Hepatocyte (in vitro differentiated cells): ENCODE results near the gene GORASP2.

ENCODE experiments used
- CTCF ChIP-seq: fragments of 200-600 bp; sonication (generic); IDR thresholded peaks from 2 replicates; pipeline ENCODE4 v1.5.1; 2016; ENCODE audit warnings: antibody characterized with exemption, mild to moderate bottlenecking; ENCODE audit not compliant: poor library complexity
- EZH2 ChIP-seq: fragments of 200-600 bp; sonication (generic); IDR thresholded peaks from 2 replicates; pipeline ENCODE4 v1.6.1; 2016; ENCODE audit warnings: antibody characterized with exemption, mild to moderate bottlenecking, borderline replicate concordance
- EZH2phosphoT487 ChIP-seq: fragments of 200-600 bp; sonication (generic); IDR thresholded peaks from one replicate; pipeline ENCODE4 v1.6.1; 2018; ENCODE audit warnings: antibody characterized with exemption, mild to moderate bottlenecking, low read depth, moderate library complexity; ENCODE audit not compliant: unreplicated experiment, severe bottlenecking

- TF ChIP-seq CTCF (peak; percentile 17), EZH2 (no peak), EZH2phosphoT487 (no peak)
Measured at GRCh38 chr2:170966648-170967396, 37.8 kb downstream of the GORASP2 start.
